ENCODE measurements around the gene AGBL5.
"Not testable (repeated sequence)": the region's sequence is repeated elsewhere in the genome, so short reads cannot be mapped to it uniquely, and the experiment has no call there.

AGBL5 gene

DNA sequence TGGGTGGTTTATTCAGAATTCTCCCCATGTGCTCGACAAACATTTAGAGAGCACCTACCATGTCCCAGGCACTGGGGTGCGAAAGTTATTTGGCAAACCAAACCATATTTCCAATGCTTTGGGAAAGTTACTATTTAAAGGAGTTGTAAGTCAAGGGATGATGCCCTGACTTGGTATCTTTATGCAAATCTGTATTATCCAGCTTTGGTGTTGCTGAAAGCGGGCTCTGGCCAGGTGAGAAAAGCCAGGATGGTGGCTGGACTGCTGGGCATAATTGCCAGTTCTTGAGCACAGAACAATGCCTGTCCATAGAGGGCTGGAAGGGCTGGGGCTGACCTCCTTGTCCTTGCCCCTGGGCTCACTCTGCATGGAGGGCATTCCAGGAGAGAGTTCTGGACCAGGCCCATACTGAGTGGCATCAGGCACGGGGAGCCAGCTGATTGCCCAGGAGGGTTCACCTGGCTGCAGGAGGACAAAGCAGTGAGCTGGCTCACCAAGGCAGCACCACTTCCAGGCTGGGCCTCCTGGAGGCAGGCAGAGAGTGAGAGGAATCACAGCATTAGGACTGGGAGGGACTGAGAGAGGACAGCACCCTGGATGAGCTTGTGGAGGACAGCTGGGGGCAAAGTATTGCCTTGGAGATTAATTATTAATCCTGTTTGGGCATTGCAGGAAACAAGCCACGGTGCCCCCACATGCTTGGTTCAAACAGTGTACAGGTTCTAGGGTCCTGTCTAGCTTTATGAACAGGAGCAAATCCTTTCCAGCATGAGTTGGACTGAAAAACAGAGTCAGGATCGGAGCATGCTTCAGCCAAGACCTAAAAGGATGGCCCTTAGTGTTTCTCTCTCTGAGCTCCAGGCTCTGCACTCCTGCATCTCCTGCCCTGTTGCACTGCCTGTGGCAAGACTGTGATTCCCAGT is 42.2 kb downstream of the AGBL5 start:
- DNase-seq (ENCODE audit: low spot score), result no peak

- no peak for DNase-seq (ENCODE audit: low spot score)
These were observed 43.0 kb downstream of the AGBL5 start for GRCh38 chr2:27094353-27094984.

- no peak for DNase-seq (ENCODE audit: low spot score)
These were observed 43.9 kb downstream of the AGBL5 start for GRCh38 chr2:27095427-27095744.

- DNase-seq (ENCODE audit: low spot score), result peak; percentile 36
These were observed 44.5 kb downstream of the AGBL5 start for GRCh38 chr2:27095745-27096651.

DNA sequence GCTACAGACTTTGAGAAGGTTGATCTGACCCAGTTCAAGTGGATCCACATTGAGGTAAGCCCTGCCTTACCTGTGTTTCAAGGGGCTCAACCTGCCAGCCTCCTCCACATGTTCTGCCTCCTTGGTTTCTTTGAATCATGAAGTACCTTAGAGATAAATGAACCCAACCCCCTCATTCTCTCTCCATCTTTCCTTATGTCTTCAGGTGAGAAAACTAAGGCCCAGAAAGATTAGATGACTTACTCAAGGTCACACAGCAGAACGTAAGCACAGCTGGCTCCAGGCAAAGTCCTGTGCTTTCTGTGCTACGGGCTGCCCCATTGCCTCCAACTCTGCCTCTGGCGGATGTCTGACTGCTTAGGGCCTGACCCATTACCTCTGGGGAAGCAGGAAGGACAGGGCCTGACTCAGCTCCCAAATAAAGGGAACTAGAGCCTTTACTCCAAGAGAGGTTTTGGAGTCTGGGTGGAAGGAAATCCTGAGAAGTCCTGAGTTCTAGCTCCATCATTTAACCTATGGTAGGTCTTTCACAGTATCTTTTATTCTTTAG is 45.4 kb downstream of the AGBL5 start:
- no peak for DNase-seq (ENCODE audit: low spot score)

- DNase-seq (ENCODE audit: low spot score), result no peak
These were observed 45.9 kb downstream of the AGBL5 start for GRCh38 chr2:27097341-27097740.

DNA sequence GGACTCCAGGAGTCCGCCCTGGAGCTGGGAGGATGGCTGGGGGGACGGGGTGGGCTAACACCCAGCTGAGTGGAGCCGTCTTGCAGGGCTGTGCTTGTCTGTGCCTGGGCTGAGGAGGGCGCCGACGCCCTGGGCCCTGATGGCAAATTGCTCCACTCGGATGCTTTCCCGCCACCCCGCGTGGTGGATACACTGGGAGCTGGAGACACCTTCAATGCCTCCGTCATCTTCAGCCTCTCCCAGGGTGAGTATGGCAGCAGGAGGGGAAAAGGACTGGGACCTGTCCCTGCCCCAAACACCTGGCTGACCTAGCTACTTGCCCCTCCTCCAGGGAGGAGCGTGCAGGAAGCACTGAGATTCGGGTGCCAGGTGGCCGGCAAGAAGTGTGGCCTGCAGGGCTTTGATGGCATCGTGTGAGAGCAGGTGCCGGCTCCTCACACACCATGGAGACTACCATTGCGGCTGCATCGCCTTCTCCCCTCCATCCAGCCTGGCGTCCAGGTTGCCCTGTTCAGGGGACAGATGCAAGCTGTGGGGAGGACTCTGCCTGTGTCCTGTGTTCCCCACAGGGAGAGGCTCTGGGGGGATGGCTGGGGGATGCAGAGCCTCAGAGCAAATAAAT is 48.0 kb downstream of the AGBL5 start:
- DNase-seq (ENCODE audit: low spot score), result no peak

DNA sequence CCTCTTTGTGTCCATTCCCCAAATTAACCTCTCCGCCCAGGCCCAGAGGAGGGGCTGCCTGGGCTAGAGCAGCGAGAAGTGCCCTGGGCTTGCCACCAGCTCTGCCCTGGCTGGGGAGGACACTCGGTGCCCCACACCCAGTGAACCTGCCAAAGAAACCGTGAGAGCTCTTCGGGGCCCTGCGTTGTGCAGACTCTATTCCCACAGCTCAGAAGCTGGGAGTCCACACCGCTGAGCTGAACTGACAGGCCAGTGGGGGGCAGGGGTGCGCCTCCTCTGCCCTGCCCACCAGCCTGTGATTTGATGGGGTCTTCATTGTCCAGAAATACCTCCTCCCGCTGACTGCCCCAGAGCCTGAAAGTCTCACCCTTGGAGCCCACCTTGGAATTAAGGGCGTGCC is 48.6 kb downstream of the AGBL5 start:
- no peak for DNase-seq (ENCODE audit: low spot score)

GRCh38 chr2:27102329-27102728 is 50.9 kb downstream of the AGBL5 start:
- DNase-seq (ENCODE audit: low spot score), result no peak

GRCh38 chr2:27105981-27106380 is 54.5 kb downstream of the AGBL5 start:
- DNase-seq (ENCODE audit: low spot score), result no peak

DNA sequence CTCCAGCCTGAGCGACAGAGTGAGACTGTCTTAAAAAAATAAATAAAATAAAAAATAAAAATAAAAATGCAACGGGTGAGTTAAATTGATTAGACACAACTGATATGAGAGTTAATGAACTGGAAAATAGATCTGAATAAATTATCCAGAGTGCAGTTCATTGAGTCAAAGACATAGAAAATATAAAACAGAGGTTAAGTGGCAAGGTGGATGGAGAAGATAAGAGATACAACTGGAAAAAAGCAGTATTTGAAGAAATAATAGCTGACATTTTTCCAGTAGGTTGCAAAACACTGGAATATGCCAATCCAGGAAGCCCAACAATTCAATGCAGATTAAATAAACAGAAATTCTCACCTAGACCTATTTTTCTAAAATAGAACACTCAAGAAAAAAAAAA is 56.8 kb downstream of the AGBL5 start:
- no peak for DNase-seq (ENCODE audit: low spot score)

DNA sequence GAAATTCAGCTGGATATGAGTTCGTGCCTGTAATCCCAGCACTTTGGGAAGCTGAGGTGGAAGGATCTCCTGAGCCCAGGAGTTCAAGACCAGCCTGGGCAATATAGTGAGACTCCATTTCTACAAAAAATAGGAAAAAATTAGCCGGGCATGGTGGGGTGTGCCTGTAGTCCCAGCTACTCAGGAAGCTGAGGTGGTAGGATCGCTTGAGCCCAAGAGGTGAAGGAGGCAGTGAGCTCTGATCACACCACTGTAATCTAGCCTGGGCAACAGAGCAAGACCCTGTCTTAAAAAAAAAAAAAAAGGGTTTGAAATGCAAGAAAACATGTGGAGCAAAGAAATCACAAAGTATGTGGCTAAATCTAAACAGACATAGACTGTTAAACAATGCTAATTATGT is 57.6 kb downstream of the AGBL5 start:
- no peak for DNase-seq (ENCODE audit: low spot score)

DNA sequence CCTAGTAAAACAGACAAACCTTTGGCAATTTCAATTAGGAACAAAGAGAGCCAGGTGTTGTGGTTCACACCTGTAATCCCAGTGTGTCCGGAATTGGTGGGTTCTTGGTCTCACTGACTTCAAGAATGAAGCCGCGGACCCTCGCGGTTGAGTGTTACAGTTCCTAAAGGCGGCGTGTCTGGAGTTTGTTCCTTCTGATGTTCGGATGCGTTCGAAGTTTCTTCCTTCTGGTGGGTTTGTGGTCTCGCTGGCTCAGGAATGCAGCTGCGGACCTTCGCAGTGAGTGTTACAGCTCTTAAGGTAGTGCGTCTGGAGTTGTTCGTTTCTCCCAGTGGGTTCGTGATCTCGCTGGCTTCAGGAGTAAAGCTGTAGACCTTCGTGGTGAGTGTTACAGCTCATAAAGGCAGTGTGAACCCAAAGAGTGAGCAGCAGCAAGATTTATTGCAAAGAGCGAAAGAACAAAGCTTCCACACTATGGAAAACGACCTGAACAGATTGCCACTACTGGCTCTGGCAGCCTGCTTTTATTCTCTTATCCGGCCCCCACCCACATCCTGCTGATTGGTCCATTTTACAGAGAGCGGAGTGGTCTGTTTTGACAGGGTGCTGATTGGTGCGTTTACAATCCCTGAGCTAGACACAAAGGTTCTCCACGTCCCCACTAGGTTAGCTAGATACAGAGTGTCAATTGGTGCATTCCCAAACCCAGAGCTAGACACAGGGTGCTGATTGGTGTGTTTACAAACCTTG is 59.3 kb downstream of the AGBL5 start:
- DNase-seq (ENCODE audit: low spot score), result not testable (repeated sequence)

GRCh38 chr2:27111392-27112078 is 60.1 kb downstream of the AGBL5 start:
- not testable (repeated sequence) for DNase-seq (ENCODE audit: low spot score)

DNA sequence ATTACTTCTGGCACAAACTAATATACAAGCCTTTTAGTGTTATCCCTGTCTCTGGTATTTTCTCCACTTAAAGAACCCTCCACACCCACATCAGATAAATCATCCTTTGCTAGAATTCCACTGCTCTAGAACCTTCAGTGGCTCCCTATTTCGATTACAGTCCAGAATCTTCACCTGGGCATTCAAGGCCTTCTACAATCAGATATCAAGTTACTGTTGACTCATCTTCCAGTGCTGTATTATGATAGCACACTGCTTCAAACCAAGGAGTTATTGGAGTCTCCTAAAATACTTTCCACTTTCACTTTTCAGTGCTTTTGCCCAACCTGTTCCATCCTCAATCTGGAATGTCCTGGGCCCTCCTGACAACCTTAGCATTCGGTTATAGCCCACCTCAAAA is 64.1 kb downstream of the AGBL5 start:
- no peak for DNase-seq (ENCODE audit: low spot score)

DNA sequence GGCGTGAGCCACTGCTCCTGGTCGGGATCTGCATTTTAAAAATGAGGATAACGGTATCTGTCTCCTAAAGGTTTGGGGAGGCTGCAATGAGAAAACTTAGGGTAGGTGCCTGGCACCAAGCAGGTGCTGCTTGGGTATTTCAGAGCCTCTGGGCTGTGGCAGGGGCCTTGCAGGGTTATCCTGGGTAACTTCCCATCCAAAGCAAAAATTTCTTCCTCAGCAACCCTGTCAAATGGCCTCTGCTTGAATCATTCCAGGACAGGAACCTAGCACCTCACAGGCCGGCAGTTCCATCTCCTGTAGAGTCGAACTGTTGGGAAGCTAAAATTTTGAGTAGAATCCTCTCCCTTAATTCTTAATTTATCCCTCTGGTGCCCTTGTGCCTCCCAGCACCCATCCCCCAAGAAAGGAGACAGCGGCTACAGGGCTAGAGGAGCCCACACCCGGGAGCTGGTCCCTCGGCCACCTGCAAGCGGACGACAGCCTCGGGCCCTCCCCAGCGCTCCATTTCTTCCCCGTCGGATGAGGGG is 66.6 kb downstream of the AGBL5 start:
- DNase-seq (ENCODE audit: low spot score), result no peak

DNA sequence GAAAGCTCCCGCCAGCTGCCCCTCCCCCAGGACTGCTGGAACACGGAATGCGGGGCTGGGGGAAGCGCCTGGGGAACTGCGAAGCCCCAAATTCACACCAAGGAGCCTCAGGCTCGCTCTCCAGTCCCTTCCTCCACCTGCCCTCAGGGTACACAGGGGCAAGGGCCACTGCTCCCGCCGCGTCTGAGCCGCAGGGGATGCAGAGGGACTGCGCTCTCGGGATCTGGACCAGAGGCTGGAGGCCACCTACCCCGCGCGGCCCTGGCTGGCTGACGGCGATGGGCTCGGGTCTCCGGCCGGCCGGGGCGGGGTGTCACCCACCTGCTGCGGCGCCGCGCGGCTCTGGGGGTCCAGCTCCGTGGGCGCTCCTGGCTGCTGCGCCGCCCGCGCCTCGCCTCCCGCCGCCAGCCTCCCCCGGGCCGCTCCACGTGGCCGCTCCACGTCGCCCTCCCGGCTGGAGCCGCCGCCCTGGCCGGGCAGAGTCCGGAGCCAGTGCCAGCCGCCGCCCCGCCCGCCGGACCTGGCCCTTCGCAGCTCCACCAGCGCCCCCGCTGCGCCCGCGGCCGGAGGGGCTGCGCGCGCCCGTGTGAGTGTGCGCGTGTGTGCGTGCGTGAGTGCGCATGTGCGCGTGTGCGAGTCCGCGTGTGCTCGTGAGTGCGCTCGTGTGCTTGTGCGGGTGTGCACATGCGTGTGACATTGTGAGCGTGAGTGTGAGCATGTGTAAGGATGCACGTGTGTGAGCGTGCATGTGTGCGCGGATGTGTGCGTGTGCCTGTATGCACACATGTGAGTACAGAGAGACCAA is 67.3 kb downstream of the AGBL5 start, which contains the start of gene CGREF1:
CGREF1 (minus strand) TSS at position 604 of the 805 bp plus-strand sequence. CDS start 14,762 bp downstream, outside the sequence.
- DNase-seq (ENCODE audit: low spot score), result no peak

GRCh38 chr2:27119330-27119670 is 67.8 kb downstream of the AGBL5 start:
- not testable (repeated sequence) for DNase-seq (ENCODE audit: low spot score)
